ENCODE data around the gene ZFC3H1.

Gene ZFC3H1

DNA sequence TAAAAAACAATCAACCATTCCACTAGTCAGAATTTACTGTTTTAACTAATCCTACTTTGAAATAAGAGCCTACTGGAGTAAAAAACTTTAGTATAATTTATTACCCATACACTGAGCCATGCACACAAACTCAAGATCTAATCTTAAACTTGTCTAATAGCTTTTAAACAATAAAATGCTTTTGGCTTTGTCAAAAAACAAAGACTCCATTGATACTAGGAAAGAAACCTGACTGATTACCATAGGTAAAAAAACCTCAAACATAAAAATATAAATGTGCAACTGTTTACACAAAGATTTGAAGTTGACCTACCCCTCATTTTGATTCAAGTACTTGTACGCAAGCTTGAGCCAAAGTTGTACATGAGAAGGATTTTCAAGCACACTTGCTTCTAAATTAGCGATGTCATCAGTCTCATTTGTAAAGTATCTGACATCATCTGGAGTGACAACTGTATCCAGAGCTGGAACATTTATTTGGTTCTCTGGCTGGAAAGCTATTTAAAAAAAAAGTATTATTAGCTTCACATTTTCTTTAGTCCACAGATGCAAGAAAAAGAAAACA is 36.1 kb downstream of the ZFC3H1 start:
- DNase-seq: no peak
- Histone ChIP-seq H3K9me3 (replicated peaks; ENCODE audit: insufficient read depth, low read length) (no peaks in the 10 kb centered on the region), H3K4me1 (ENCODE audit: low read length) (peaks cover 15% of the 10 kb centered on the region), H3K4me3 (ENCODE audit: low read length) (no peak overlapping the region), H3K9ac (ENCODE audit: low read length) (no peak overlapping the region), H4K20me1 (ENCODE audit: insufficient read depth, low read length) (no peaks in the 10 kb centered on the region), H2AFZ (ENCODE audit: low read length) (no peak overlapping the region), H3K4me2 (ENCODE audit: low read depth, low read length) (no peak overlapping the region), H3F3A (ENCODE audit: insufficient read depth, low read length) (peaks cover 9% of the 10 kb centered on the region; the same call in 1 of the 2 replicates), H3K27ac (ENCODE audit: low read length) (no peak overlapping the region), H3K36me3 (replicated peaks; ENCODE audit: insufficient read depth, low read length) (peaks cover 46% of the 10 kb centered on the region; the same call in 1 of the 2 replicates), H3K27me3 (replicated peaks; ENCODE audit: insufficient read depth, low read length) (no peaks in the 10 kb centered on the region), H3K9me2 (replicated peaks; ENCODE audit: insufficient read depth, low read length) (no peaks in the 10 kb centered on the region), H3K79me2 (ENCODE audit: low read length) (peaks cover 22% of the 10 kb centered on the region)
- no peak for TF ChIP-seq EZH2phosphoT487 (IDR thresholded peaks at IDR 0.05; ENCODE audit: low read length)
- no peak for TF ChIP-seq EZH2 (optimal IDR thresholded peaks at IDR 0.05; ENCODE audit: low read depth, low read length)
- TF ChIP-seq, protein P1, sequence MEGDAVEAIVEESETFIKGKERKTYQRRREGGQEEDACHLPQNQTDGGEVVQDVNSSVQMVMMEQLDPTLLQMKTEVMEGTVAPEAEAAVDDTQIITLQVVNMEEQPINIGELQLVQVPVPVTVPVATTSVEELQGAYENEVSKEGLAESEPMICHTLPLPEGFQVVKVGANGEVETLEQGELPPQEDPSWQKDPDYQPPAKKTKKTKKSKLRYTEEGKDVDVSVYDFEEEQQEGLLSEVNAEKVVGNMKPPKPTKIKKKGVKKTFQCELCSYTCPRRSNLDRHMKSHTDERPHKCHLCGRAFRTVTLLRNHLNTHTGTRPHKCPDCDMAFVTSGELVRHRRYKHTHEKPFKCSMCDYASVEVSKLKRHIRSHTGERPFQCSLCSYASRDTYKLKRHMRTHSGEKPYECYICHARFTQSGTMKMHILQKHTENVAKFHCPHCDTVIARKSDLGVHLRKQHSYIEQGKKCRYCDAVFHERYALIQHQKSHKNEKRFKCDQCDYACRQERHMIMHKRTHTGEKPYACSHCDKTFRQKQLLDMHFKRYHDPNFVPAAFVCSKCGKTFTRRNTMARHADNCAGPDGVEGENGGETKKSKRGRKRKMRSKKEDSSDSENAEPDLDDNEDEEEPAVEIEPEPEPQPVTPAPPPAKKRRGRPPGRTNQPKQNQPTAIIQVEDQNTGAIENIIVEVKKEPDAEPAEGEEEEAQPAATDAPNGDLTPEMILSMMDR (IDR thresholded peaks at IDR 0.05; ENCODE audit: low read length): no peak

DNA sequence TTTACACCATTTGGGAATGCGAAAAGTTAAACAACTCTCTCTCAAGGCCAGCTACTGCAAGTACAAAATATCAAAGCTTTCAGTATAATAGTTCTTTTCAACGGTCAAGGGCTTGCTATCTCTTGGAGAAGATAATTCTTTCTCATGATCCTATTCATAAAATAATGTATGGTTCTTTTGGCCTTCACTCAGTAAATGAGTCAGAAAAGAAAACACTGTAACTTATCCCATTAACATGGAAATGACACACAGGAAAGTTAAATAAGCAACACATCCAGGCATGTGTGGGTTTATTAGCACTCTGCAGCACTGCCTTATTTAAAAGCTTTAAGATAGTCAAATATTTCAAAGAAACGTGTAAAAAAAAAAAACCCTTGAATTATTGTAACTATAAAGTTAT is 36.9 kb downstream of the ZFC3H1 start:
- Histone ChIP-seq H3K36me3 (replicated peaks; ENCODE audit: insufficient read depth, low read length) (peaks cover 46% of the 10 kb centered on the region; the same call in 1 of the 2 replicates), H3K4me2 (ENCODE audit: low read depth, low read length) (peak overlapping the region; percentile 40; the same call in 1 of the 2 replicates), H3F3A (ENCODE audit: insufficient read depth, low read length) (peaks cover 12% of the 10 kb centered on the region; the same call in 1 of the 2 replicates), H3K27me3 (replicated peaks; ENCODE audit: insufficient read depth, low read length) (no peaks in the 10 kb centered on the region), H4K20me1 (ENCODE audit: insufficient read depth, low read length) (no peaks in the 10 kb centered on the region), H3K79me2 (ENCODE audit: low read length) (peaks cover 22% of the 10 kb centered on the region), H3K9me2 (replicated peaks; ENCODE audit: insufficient read depth, low read length) (no peaks in the 10 kb centered on the region), H3K4me3 (ENCODE audit: low read length) (no peak overlapping the region), H3K9me3 (replicated peaks; ENCODE audit: insufficient read depth, low read length) (no peaks in the 10 kb centered on the region), H3K27ac (ENCODE audit: low read length) (no peak overlapping the region), H3K4me1 (ENCODE audit: low read length) (peaks cover 15% of the 10 kb centered on the region), H3K9ac (ENCODE audit: low read length) (no peak overlapping the region), H2AFZ (ENCODE audit: low read length) (no peak overlapping the region)
- DNase-seq: no peak
- TF ChIP-seq EZH2 (optimal IDR thresholded peaks at IDR 0.05; ENCODE audit: low read depth, low read length): no peak
- TF ChIP-seq, protein P1 (IDR thresholded peaks at IDR 0.05; ENCODE audit: low read length): no peak
- TF ChIP-seq EZH2phosphoT487 (IDR thresholded peaks at IDR 0.05; ENCODE audit: low read length): no peak

DNA sequence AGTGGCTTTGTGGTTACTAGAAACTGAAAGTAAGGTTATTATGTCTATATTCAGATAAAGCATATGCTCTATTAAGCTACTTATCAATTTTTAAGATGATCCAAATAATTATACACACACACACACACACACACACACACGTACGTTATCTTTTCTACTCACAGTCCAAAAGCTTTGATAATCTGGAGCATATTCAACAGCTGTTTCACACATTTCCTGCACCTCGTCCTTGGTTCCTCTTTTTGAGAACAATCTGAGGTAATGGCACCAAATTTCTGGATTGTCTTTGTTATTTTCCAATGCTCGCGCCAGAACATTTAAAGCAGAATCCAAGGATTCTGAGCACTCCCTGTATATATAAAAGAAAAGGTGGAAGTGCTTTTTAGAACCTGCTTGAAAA is 37.5 kb downstream of the ZFC3H1 start:
- TF ChIP-seq, protein P1 (IDR thresholded peaks at IDR 0.05; ENCODE audit: low read length): no peak
- TF ChIP-seq EZH2 (optimal IDR thresholded peaks at IDR 0.05; ENCODE audit: low read depth, low read length) (no peak), EZH2phosphoT487 (IDR thresholded peaks at IDR 0.05; ENCODE audit: low read length) (no peak)
- Histone ChIP-seq H3K4me2 (ENCODE audit: low read depth, low read length) (peak overlapping the region; percentile 40; the same call in 1 of the 2 replicates), H2AFZ (ENCODE audit: low read length) (no peak overlapping the region), H3K36me3 (replicated peaks; ENCODE audit: insufficient read depth, low read length) (peaks cover 41% of the 10 kb centered on the region; the same call in 1 of the 2 replicates), H4K20me1 (ENCODE audit: insufficient read depth, low read length) (no peaks in the 10 kb centered on the region), H3K9me3 (replicated peaks; ENCODE audit: insufficient read depth, low read length) (no peaks in the 10 kb centered on the region), H3K27me3 (replicated peaks; ENCODE audit: insufficient read depth, low read length) (no peaks in the 10 kb centered on the region), H3K27ac (ENCODE audit: low read length) (no peak overlapping the region), H3K79me2 (ENCODE audit: low read length) (peaks cover 22% of the 10 kb centered on the region), H3K4me3 (ENCODE audit: low read length) (peak overlapping the region; percentile 25; the same call in 1 of the 2 replicates), H3K9me2 (replicated peaks; ENCODE audit: insufficient read depth, low read length) (no peaks in the 10 kb centered on the region), H3F3A (ENCODE audit: insufficient read depth, low read length) (peaks cover 12% of the 10 kb centered on the region; the same call in 1 of the 2 replicates), H3K4me1 (ENCODE audit: low read length) (peaks cover 15% of the 10 kb centered on the region), H3K9ac (ENCODE audit: low read length) (no peak overlapping the region)
- DNase-seq: peak; percentile 23
